ENCODE results near the gene ARHGAP18.

DNA sequence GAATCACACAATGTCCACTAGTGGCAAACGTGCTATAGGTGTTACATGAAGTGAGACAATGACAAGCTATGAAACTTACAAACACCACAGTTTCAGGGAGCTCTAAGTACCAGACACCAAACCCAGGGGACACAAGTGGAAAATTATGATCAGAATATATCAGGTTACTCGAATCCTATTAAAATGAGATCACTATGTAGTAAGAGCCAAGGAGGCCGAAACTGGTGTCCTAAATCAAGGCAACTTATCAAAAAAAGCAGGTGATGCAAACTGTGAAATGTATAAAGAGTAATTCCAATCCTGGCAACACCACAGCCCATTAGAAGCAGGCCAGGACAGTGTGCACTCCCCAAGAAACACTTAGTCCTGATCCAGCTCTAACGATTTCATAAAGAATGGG lies 100.3 kb downstream of the ARHGAP18 start:
- TF ChIP-seq POLR2A (IDR thresholded peaks at IDR 0.05; ENCODE audit: low read length): no peak
- TF ChIP-seq GATA1 (IDR thresholded peaks at IDR 0.05; ENCODE audit: low read depth, low read length): no peak
